SK-N-MC (cell line): ENCODE results near the gene SLC26A11.

Experiments
- DNase-seq: peaks from one replicate; pipeline ENCODE4 v3.0.0-alpha.2; 2011; ENCODE audit warnings: low read depth, low spot score
- H3K27ac ChIP-seq: fragments of 200-600 bp; sonication (generic); 2 replicates; pipeline ENCODE4 v1.5.1; 2016; ENCODE audit warnings: mixed run types
- H3K36me3 ChIP-seq: fragments of 200-600 bp; sonication (generic); 2 replicates; pipeline ENCODE4 v1.6.1; 2017; ENCODE audit warnings: antibody characterized with exemption, low read length, mixed read lengths; ENCODE audit not compliant: insufficient read depth
- H3K4me3 ChIP-seq: fragments of 200-600 bp; sonication (generic); 2 replicates; pipeline ENCODE4 v1.5.1; 2016
- H3K9ac ChIP-seq: fragments of 200-600 bp; sonication (generic); 2 replicates; pipeline ENCODE4 v1.8.0; 2017; ENCODE audit warnings: mixed run types, mixed read lengths; ENCODE audit not compliant: insufficient read length
- H3K9me3 ChIP-seq: fragments of 200-600 bp; sonication (generic); 2 replicates; pipeline ENCODE4 v1.6.1; 2017; ENCODE audit warnings: low read depth, mild to moderate bottlenecking, antibody characterized with exemption, low read length, moderate library complexity, mixed read lengths
- EZH2 ChIP-seq: fragments of 200-600 bp; sonication (generic); IDR thresholded peaks from one replicate; pipeline ENCODE4 v1.6.1; 2017; ENCODE audit warnings: antibody characterized with exemption
- FOXP2 ChIP-seq: optimal IDR thresholded peaks from 2 replicates; pipeline ENCODE3; 2011; ENCODE audit warnings: mild to moderate bottlenecking, moderate library complexity; ENCODE audit not compliant: insufficient read depth; ENCODE audit errors: extremely low read length, control extremely low read depth
- POLR2AphosphoS5 ChIP-seq: IDR thresholded peaks from 2 replicates; pipeline ENCODE4 v1.6.1; 2012; ENCODE audit warnings: mild to moderate bottlenecking, low read depth, low read length, borderline replicate concordance

The SLC26A11 gene

DNA sequence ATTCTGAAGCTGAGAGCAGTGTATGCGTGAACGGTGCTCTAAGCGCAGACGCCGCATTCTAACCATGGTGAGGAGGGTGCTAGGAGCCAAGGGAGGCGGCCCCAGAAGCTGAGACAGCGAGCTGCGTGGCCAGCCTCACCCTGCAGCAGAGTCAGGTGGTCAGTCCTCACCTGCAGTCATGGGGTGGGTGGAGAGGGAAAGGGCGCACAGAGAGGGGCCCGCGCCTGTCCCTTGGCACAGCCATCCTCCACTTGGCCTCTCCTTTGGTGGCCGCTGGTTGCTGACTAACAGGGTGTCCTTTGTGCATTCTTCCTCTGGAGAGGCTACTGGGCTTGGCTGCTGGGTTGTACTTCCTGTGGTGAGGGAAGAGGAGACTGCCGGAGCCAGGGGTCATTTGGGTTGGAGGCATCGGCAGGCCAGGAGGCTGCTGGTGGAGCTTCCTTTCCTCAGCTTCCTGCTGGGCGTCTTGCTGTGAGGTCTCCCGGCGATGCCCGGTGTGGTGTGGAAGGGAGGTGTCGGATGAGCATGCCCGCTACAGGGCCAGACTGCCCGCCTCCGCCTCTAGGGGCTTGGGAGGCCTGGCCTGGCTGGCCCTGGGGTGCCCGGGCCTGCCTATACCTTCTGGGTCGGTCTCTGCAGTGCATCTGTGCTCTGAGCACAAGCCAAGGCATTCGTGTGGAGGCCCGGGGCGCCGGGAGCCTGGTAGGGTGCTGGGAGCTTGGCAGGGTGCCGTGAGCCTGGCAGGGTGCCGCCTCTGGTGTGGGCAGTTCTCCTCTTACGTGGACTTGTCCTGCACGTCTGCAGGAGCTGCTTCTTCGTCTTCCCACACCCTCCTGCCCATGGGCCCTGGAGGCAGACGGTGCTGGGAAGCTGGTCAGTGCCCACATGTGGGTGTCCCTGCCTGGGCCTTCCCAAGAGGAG, 57.8 kb downstream of the SLC26A11 start:
- TF ChIP-seq EZH2 (no peak), FOXP2 (no peak), POLR2AphosphoS5 (no peak)
- Histone ChIP-seq H3K27ac (no peak overlapping the region), H3K9ac (no peak overlapping the region), H3K36me3 (no peaks in the 10 kb centered on the region), H3K9me3 (no peaks in the 10 kb centered on the region), H3K4me3 (no peak overlapping the region)
- DNase-seq: no peak

GRCh38 chr17:80279895-80280294, 59.7 kb downstream of the SLC26A11 start:
- Histone ChIP-seq H3K9me3 (no peaks in the 10 kb centered on the region), H3K4me3 (no peak overlapping the region), H3K27ac (no peak overlapping the region), H3K9ac (no peak overlapping the region), H3K36me3 (no peaks in the 10 kb centered on the region)
- no peak for TF ChIP-seq FOXP2
- no peak for DNase-seq

- H3K36me3 ChIP-seq: no peaks in the 10 kb centered on the region
- H3K4me3 ChIP-seq: no peak overlapping the region
- no peak for DNase-seq
- H3K9ac ChIP-seq: no peak overlapping the region
- TF ChIP-seq EZH2: no peak
- TF ChIP-seq FOXP2: no peak
- no peak for TF ChIP-seq POLR2AphosphoS5
- no peaks in the 10 kb centered on the region for H3K9me3 ChIP-seq
- no peak overlapping the region for H3K27ac ChIP-seq
Observed at GRCh38 chr17:80281516-80281915, 61.3 kb downstream of the SLC26A11 start.

GRCh38 chr17:80283116-80283852, 63.1 kb downstream of the SLC26A11 start:
- Histone ChIP-seq H3K36me3 (no peaks in the 10 kb centered on the region), H3K9me3 (no peaks in the 10 kb centered on the region), H3K9ac (no peak overlapping the region), H3K27ac (no peak overlapping the region), H3K4me3 (no peak overlapping the region)
- DNase-seq: no peak
- TF ChIP-seq FOXP2 (no peak), EZH2 (no peak), POLR2AphosphoS5 (no peak)

- H3K9me3 ChIP-seq: no peaks in the 10 kb centered on the region
- no peak overlapping the region for H3K4me3 ChIP-seq
- DNase-seq: no peak
- no peak overlapping the region for H3K9ac ChIP-seq
- no peak overlapping the region for H3K27ac ChIP-seq
- TF ChIP-seq FOXP2 (no peak), POLR2AphosphoS5 (no peak), EZH2 (no peak)
- no peaks in the 10 kb centered on the region for H3K36me3 ChIP-seq
Observed at GRCh38 chr17:80284631-80285030, 64.4 kb downstream of the SLC26A11 start.

DNA sequence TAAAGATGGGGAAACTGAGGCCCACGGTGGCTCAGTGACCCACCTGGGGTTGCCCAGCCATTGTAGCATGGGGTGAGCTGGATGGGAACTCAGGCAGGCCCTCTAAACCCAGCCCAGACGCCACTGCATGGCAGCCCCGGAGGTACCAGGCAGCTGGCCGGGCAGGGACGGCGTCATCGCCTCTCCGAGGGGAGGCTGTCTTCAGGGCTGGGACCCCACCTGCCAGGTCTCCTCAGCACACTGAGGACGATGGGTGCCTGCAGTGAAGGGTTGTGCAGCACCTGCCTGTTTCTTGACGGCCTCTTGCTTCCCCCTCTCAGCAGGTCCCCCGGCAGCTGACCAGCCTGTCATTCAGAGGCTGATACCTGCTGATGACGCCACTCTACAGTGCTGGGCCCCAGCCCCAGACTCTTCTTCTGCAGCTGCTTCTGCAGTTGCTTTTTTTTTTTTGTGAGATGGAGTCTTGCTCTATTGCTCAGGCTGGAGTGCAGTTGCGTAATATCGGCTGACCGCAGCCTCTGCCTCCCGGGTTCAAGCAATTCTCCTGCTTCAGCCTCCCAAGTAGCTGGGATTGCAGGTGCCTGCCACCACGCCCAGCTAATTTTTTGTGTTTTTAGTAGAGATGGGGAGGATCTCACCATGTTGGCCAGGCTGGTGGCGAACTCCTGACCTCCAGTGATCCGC, 65.2 kb downstream of the SLC26A11 start:
- no peak overlapping the region for H3K4me3 ChIP-seq
- DNase-seq: no peak
- no peak overlapping the region for H3K27ac ChIP-seq
- no peaks in the 10 kb centered on the region; the same call in 1 of the 2 replicates for H3K36me3 ChIP-seq
- no peaks in the 10 kb centered on the region for H3K9me3 ChIP-seq
- no peak overlapping the region for H3K9ac ChIP-seq
- no peak for TF ChIP-seq FOXP2
- TF ChIP-seq EZH2: no peak
- no peak for TF ChIP-seq POLR2AphosphoS5

GRCh38 chr17:80286638-80286960, 66.4 kb downstream of the SLC26A11 start:
- Histone ChIP-seq H3K4me3 (no peak overlapping the region), H3K9me3 (no peaks in the 10 kb centered on the region), H3K9ac (no peak overlapping the region), H3K27ac (no peak overlapping the region), H3K36me3 (peaks cover 3% of the 10 kb centered on the region; the same call in 1 of the 2 replicates)
- DNase-seq: no peak
- TF ChIP-seq FOXP2: no peak
- TF ChIP-seq POLR2AphosphoS5: no peak
- no peak for TF ChIP-seq EZH2

- Histone ChIP-seq H3K36me3 (peaks cover 7% of the 10 kb centered on the region; the same call in 1 of the 2 replicates), H3K27ac (no peak overlapping the region), H3K4me3 (no peak overlapping the region)
Observed at GRCh38 chr17:80287038-80287437, 66.8 kb downstream of the SLC26A11 start.

More at GRCh38 chr17:80287038-80287437, 66.8 kb downstream of the SLC26A11 start:
- no peaks in the 10 kb centered on the region for H3K9me3 ChIP-seq
- DNase-seq: no peak
- no peak overlapping the region for H3K9ac ChIP-seq
- TF ChIP-seq EZH2: no peak
- no peak for TF ChIP-seq FOXP2
- no peak for TF ChIP-seq POLR2AphosphoS5
